Measurements from ENCODE around the gene CCDC171. TPM values are rescaled to one million over a fixed set of nuclear protein-coding genes. Genes with fewer than 3 reads are reported as not detected.

CCDC171 gene
- total RNA-seq, 5 donors from 2014 or later (not counting 1 experiment from before 2014, with no cell fraction given) = 0.79 to 1.7 (median 1.4) TPM

DNA sequence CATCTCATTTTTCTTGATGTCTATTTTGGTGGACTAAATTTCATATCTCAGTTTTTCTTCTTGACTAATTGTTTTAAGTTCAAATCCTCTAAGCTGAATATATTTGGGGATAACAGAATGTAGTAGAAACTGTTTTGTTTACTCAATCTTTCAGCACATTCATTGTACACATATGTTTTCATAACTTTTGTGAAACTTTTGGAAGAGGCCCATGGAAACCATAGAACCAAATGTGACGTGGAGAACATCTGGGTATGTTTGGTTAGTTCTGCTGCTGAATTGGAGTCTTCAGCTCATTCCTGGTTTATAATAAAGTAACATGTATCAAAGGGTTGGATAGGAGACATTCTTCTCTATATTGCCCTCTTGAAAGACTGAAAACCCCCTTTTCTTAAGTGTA, 88.4 kb downstream of the CCDC171 start:
- no peak for DNase-seq
- Histone ChIP-seq H3K27ac (ENCODE audit: low read length) (no peak overlapping the region), H3K27me3 (replicated peaks in 1 of 2; ENCODE audit: control insufficient read depth in 2 of 2, extremely low read depth in 1 of 2, insufficient read depth in 2 of 2, low read length in 1 of 2) (no peaks in the 10 kb centered on the region), H3K4me1 (ENCODE audit: control insufficient read depth in 1 of 2, extremely low read depth in 1 of 2, insufficient read depth in 2 of 2, low read length in 2 of 2) (no peaks in the 10 kb centered on the region), H3K4me3 (ENCODE audit: control insufficient read depth in 1 of 2, extremely low read depth in 1 of 2, low read length in 1 of 2) (no peak overlapping the region), H3K9me3 (no peaks in the 10 kb centered on the region), H3K36me3 (ENCODE audit: control insufficient read depth in 2 of 2, extremely low read depth in 1 of 2, insufficient read depth in 1 of 2, low read length in 1 of 2) (no peaks in the 10 kb centered on the region)
- H3K9me3 Mint-ChIP-seq = peaks cover 0 to 5% (median 4%) of the 10 kb centered on the region in 3 donors
- peaks cover 0 to 10% of the 10 kb centered on the region in 2 donors for H3K27me3 Mint-ChIP-seq
- WGBS (ENCODE audit: insufficient coverage) = no CpG with 5 or more reads among the region's 1 CpG
- no peak for ATAC-seq (replicated peaks in 1 of 4)
- no peaks in the 10 kb centered on the region for H3K36me3 Mint-ChIP-seq
- no peak overlapping the region for H3K4me3 Mint-ChIP-seq
- ChIA-PET CTCF (interaction anchor here in 1 of 2 donors (0.6 kb wide), 1 partner anchor 137 kb away, joined by 14 read pairs; no protein-coding TSS in a partner anchor), POLR2A (no interaction called here)
- no peak overlapping the region for H3K27ac Mint-ChIP-seq
- no peaks in the 10 kb centered on the region for H3K4me1 Mint-ChIP-seq

DNA sequence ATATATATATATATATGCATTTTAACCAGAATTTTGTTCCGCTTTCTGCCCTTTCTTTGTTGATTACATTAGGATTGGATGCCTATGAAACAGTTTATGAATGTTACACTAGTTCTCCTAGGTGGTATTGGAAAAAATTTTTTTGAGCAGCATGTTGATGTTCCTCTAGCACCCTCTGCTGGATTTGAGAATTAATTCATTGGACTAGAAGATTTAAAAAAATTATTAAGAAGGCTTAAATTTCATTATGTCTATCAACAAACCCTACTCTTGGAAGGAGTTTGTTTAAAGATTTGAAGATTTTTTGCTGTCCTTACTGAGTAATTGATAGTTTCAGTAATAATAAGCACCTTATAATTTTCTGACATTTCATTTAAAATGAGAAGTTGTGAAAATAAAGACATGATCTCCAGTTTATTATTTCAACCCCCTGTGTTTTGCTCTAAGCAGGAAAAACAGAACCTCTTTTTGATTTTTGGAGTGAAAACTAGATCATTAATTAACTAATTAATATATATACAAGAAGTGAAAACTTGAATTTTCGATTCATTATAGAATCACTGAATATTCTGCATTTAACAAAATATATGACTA, 89.6 kb downstream of the CCDC171 start:
- Histone ChIP-seq H3K4me3 (ENCODE audit: control insufficient read depth in 1 of 2, extremely low read depth in 1 of 2, low read length in 1 of 2) (no peak overlapping the region), H3K27ac (ENCODE audit: low read length) (no peak overlapping the region), H3K27me3 (replicated peaks in 1 of 2; ENCODE audit: control insufficient read depth in 2 of 2, extremely low read depth in 1 of 2, insufficient read depth in 2 of 2, low read length in 1 of 2) (no peaks in the 10 kb centered on the region), H3K4me1 (ENCODE audit: control insufficient read depth in 1 of 2, extremely low read depth in 1 of 2, insufficient read depth in 2 of 2, low read length in 2 of 2) (no peaks in the 10 kb centered on the region), H3K9me3 (no peaks in the 10 kb centered on the region), H3K36me3 (ENCODE audit: control insufficient read depth in 2 of 2, extremely low read depth in 1 of 2, insufficient read depth in 1 of 2, low read length in 1 of 2) (no peaks in the 10 kb centered on the region)
- peaks cover 2 to 5% (median 4%) of the 10 kb centered on the region in 3 donors for H3K9me3 Mint-ChIP-seq
- peaks cover 0 to 10% of the 10 kb centered on the region in 2 donors for H3K27me3 Mint-ChIP-seq
- DNase-seq (peak in 1 of 35 experiments; percentile 39), ATAC-seq (replicated peaks in 1 of 4) (no peak)
- H3K4me3 Mint-ChIP-seq = no peak overlapping the region
- ChIA-PET POLR2A (no interaction called here), CTCF (no interaction called here)
- H3K36me3 Mint-ChIP-seq = no peaks in the 10 kb centered on the region
- no peaks in the 10 kb centered on the region for H3K4me1 Mint-ChIP-seq
- WGBS (ENCODE audit: insufficient coverage) = no CpG with 5 or more reads among the region's 2 CpGs
- no peak overlapping the region for H3K27ac Mint-ChIP-seq

DNA sequence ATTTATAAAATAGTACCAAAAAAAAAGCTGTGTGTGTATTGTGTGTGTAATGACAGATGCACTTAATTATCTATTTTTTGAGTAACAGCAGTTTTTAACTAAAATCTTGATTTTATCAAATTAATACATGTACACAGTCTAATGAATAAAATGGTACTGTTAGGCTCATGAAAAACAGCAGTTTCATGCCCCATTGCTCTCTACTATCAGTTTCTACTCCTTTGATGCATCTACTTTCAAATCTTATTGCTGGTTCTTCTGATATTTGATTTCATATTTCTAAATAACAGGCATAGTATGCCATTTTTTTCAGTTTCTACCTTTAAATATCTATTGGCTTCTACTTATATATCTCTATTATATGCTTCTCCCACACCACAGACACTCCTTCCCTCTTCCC, 117.4 kb downstream of the CCDC171 start:
- CTCF ChIA-PET = no interaction called here
- Mint-ChIP-seq H3K36me3 (peaks cover 6% of the 10 kb centered on the region), H3K4me3 (no peak overlapping the region), H3K27me3 (no peaks in the 10 kb centered on the region), H3K9me3 (peaks cover 6 to 13% (median 6%) of the 10 kb centered on the region in 3 donors), H3K27ac (no peak overlapping the region), H3K4me1 (no peaks in the 10 kb centered on the region)
- POLR2A ChIA-PET = interaction anchor here in 1 of 2 donors (0.7 kb wide), 1 partner anchor 107 kb away, joined by 6 read pairs; no protein-coding TSS in a partner anchor
- Histone ChIP-seq H3K4me1 (ENCODE audit: control insufficient read depth in 1 of 2, extremely low read depth in 1 of 2, insufficient read depth in 2 of 2, low read length in 2 of 2) (no peaks in the 10 kb centered on the region), H3K27ac (ENCODE audit: low read length) (no peak overlapping the region), H3K27me3 (replicated peaks in 1 of 2; ENCODE audit: control insufficient read depth in 2 of 2, extremely low read depth in 1 of 2, insufficient read depth in 2 of 2, low read length in 1 of 2) (no peaks in the 10 kb centered on the region), H3K9me3 (no peaks in the 10 kb centered on the region), H3K36me3 (ENCODE audit: control insufficient read depth in 2 of 2, extremely low read depth in 1 of 2, insufficient read depth in 1 of 2, low read length in 1 of 2) (no peaks in the 10 kb centered on the region), H3K4me3 (ENCODE audit: control insufficient read depth in 1 of 2, extremely low read depth in 1 of 2, low read length in 1 of 2) (no peak overlapping the region)
- DNase-seq (no peak), ATAC-seq (replicated peaks in 1 of 4) (no peak)

DNA sequence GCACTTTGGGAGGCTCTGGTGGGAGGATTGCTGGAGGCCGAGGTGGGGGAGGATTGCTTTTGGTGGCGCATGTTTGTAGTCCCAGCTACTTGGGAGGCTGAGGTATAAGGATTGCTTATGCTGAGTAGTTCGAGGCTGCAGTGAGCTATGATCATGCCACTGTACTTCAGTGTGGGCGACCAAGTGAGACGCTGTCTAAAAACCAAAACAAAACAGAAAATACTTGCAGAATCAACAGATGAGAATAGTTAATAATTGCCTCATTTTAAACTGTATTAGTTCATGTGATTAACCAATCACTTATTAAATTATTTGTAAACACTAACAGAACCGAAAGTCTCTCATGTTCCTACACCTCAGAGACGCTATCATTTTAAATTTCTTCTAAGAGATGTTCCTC, 118.1 kb downstream of the CCDC171 start:
- Mint-ChIP-seq H3K36me3 (peaks cover 6% of the 10 kb centered on the region), H3K27me3 (no peaks in the 10 kb centered on the region)
- POLR2A ChIA-PET = no interaction called here

DNA sequence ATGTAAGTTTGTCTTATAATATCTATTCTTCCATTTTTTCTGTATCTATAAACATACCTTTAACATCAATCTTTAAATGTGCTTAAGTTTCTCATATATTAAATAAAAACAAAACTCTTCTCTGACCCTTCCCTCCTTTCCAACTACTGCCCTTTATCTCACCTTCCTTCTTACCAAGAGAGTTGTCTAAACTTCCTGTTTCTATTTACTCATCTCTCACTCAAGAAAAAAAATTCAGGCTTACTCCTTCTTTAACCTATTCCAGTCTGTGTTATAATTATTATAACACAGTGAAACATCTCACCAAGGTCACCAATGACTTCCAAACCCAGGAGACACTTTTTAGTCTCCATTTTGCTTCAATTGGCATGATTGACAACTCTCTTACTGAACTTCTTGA, 140.9 kb downstream of the CCDC171 start:
- ATAC-seq (replicated peaks in 1 of 4) = no peak
- Histone ChIP-seq H3K27ac (ENCODE audit: low read length) (no peak overlapping the region), H3K36me3 (ENCODE audit: control insufficient read depth in 2 of 2, extremely low read depth in 1 of 2, insufficient read depth in 1 of 2, low read length in 1 of 2) (no peaks in the 10 kb centered on the region), H3K27me3 (replicated peaks in 1 of 2; ENCODE audit: control insufficient read depth in 2 of 2, extremely low read depth in 1 of 2, insufficient read depth in 2 of 2, low read length in 1 of 2) (no peaks in the 10 kb centered on the region), H3K4me3 (ENCODE audit: control insufficient read depth in 1 of 2, extremely low read depth in 1 of 2, low read length in 1 of 2) (no peak overlapping the region), H3K4me1 (ENCODE audit: control insufficient read depth in 1 of 2, extremely low read depth in 1 of 2, insufficient read depth in 2 of 2, low read length in 2 of 2) (no peaks in the 10 kb centered on the region), H3K9me3 (no peaks in the 10 kb centered on the region)
- Mint-ChIP-seq H3K9me3 (peaks cover under 1 to 6% (median 4%) of the 10 kb centered on the region in 3 donors), H3K4me3 (no peak overlapping the region), H3K4me1 (no peaks in the 10 kb centered on the region), H3K36me3 (no peaks in the 10 kb centered on the region), H3K27ac (no peak overlapping the region), H3K27me3 (no peaks in the 10 kb centered on the region)
- DNase-seq = no peak
- CTCF ChIA-PET = no interaction called here
- POLR2A ChIA-PET = no interaction called here

More for the DNA sequence above, 118.1 kb downstream of the CCDC171 start:
- no peak overlapping the region for H3K4me3 Mint-ChIP-seq
- ATAC-seq (replicated peaks in 1 of 4) (no peak), DNase-seq (no peak)
- H3K27ac Mint-ChIP-seq = no peak overlapping the region
- Histone ChIP-seq H3K27me3 (replicated peaks in 1 of 2; ENCODE audit: control insufficient read depth in 2 of 2, extremely low read depth in 1 of 2, insufficient read depth in 2 of 2, low read length in 1 of 2) (no peaks in the 10 kb centered on the region), H3K4me1 (ENCODE audit: control insufficient read depth in 1 of 2, extremely low read depth in 1 of 2, insufficient read depth in 2 of 2, low read length in 2 of 2) (no peaks in the 10 kb centered on the region), H3K27ac (ENCODE audit: low read length) (no peak overlapping the region), H3K36me3 (ENCODE audit: control insufficient read depth in 2 of 2, extremely low read depth in 1 of 2, insufficient read depth in 1 of 2, low read length in 1 of 2) (no peaks in the 10 kb centered on the region), H3K9me3 (no peaks in the 10 kb centered on the region), H3K4me3 (ENCODE audit: control insufficient read depth in 1 of 2, extremely low read depth in 1 of 2, low read length in 1 of 2) (no peak overlapping the region)
- no peaks in the 10 kb centered on the region for H3K4me1 Mint-ChIP-seq
- WGBS (ENCODE audit: insufficient coverage) = no CpG with 5 or more reads among the region's 7 CpGs
- peaks cover 6 to 13% (median 9%) of the 10 kb centered on the region in 3 donors for H3K9me3 Mint-ChIP-seq
- CTCF ChIA-PET = no interaction called here

DNA sequence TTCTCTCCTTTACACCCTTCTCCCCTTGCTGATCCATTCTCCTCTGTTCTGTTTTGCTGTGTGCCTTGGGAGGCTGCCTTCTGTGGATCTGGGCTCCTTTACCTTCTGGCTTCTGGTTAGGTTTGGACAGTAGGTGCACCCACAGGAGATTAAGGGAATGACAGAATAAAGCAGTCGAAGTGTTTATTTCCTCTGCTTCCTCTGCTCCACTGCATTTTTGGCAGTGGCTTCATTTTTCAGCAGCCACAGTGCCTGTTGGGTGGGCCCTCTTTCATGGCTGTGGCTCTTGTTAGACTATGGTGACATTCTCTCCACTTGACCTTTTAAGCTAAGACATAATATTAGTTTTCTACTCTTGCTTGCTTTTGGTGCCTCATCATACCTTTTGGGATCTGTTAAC, 144.1 kb downstream of the CCDC171 start:
- 44% methylated on average over 1 of the region's 1 CpG for WGBS (ENCODE audit: insufficient coverage)
- POLR2A ChIA-PET = no interaction called here
- no peak overlapping the region for H3K27ac Mint-ChIP-seq
- Histone ChIP-seq H3K27me3 (replicated peaks in 1 of 2; ENCODE audit: control insufficient read depth in 2 of 2, extremely low read depth in 1 of 2, insufficient read depth in 2 of 2, low read length in 1 of 2) (no peaks in the 10 kb centered on the region), H3K9me3 (no peaks in the 10 kb centered on the region), H3K36me3 (ENCODE audit: control insufficient read depth in 2 of 2, extremely low read depth in 1 of 2, insufficient read depth in 1 of 2, low read length in 1 of 2) (no peaks in the 10 kb centered on the region), H3K4me1 (ENCODE audit: control insufficient read depth in 1 of 2, extremely low read depth in 1 of 2, insufficient read depth in 2 of 2, low read length in 2 of 2) (no peaks in the 10 kb centered on the region), H3K27ac (ENCODE audit: low read length) (no peak overlapping the region), H3K4me3 (ENCODE audit: control insufficient read depth in 1 of 2, extremely low read depth in 1 of 2, low read length in 1 of 2) (no peak overlapping the region)
- no peak overlapping the region for H3K4me3 Mint-ChIP-seq
- CTCF ChIA-PET = no interaction called here
- ATAC-seq (replicated peaks in 1 of 4) = no peak
- DNase-seq = no peak
- no peaks in the 10 kb centered on the region for H3K27me3 Mint-ChIP-seq
- H3K9me3 Mint-ChIP-seq = peaks cover 0 to 6% (median 2%) of the 10 kb centered on the region in 3 donors
- H3K4me1 Mint-ChIP-seq = no peaks in the 10 kb centered on the region
- H3K36me3 Mint-ChIP-seq = peaks cover 4% of the 10 kb centered on the region

DNA sequence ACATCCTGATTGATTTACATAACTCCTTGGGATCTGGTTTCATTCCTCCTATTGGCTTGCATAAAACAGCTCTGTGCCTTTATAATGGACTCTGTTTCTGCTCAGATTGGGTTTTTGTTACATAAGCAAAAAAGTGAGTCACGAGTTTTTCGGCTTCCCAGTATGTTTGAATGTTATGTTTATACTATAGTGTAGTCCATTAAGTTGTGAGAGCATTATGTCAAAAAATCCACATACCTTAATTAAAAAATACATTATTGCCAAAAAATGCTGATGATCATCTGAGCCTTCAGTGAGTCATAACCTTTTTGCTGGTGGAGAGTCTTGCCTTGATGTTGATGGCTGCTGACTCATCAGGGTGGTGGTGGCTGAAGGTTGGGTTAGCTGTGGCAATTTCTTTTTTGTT, 144.6 kb downstream of the CCDC171 start:
- Mint-ChIP-seq H3K27me3 (no peaks in the 10 kb centered on the region), H3K9me3 (peaks cover 0 to 6% (median 2%) of the 10 kb centered on the region in 3 donors), H3K36me3 (peaks cover 4% of the 10 kb centered on the region), H3K4me1 (no peaks in the 10 kb centered on the region), H3K27ac (no peak overlapping the region), H3K4me3 (no peak overlapping the region)
- Histone ChIP-seq H3K27me3 (replicated peaks in 1 of 2; ENCODE audit: control insufficient read depth in 2 of 2, extremely low read depth in 1 of 2, insufficient read depth in 2 of 2, low read length in 1 of 2) (no peaks in the 10 kb centered on the region), H3K4me3 (ENCODE audit: control insufficient read depth in 1 of 2, extremely low read depth in 1 of 2, low read length in 1 of 2) (no peak overlapping the region), H3K9me3 (no peaks in the 10 kb centered on the region), H3K36me3 (ENCODE audit: control insufficient read depth in 2 of 2, extremely low read depth in 1 of 2, insufficient read depth in 1 of 2, low read length in 1 of 2) (no peaks in the 10 kb centered on the region), H3K4me1 (ENCODE audit: control insufficient read depth in 1 of 2, extremely low read depth in 1 of 2, insufficient read depth in 2 of 2, low read length in 2 of 2) (no peaks in the 10 kb centered on the region), H3K27ac (ENCODE audit: low read length) (no peak overlapping the region)
- CTCF ChIA-PET = no interaction called here
- no peak for ATAC-seq (replicated peaks in 1 of 4)
- POLR2A ChIA-PET = no interaction called here
- no peak for DNase-seq
- WGBS (ENCODE audit: insufficient coverage) = no CpG with 5 or more reads among the region's 2 CpGs
